GM12878 (cell line): ENCODE data around the gene PIK3R5. TPM values are rescaled to one million over a fixed set of nuclear protein-coding genes. Genes with fewer than 3 reads are reported as not detected.

Experiments used
- ATAC-seq: fragments of 200-7000 bp; cut with Tn5 transposase; 3 replicates; pipeline ENCODE4 v1.9.1; 2020; ENCODE audit warnings: mild to moderate bottlenecking, moderate library complexity
- BruUV-seq: library from RNA; stranded (reverse); fragments of 400-500 nt; replicated peaks from 2 replicates; lab custom pipeline; 2021; lab: Mats Ljungman, UMichigan
- CTCF ChIA-PET: fragments of 300-600 bp; sonication (Branson Sonifier 250); formaldehyde crosslinking; extraction: SDS; loops from one replicate; lab custom pipeline; 2021; ENCODE audit warnings: inconsistent platforms; lab: Yijun Ruan, JAX
- POLR2A ChIA-PET: fragments of 350-600 bp; formaldehyde crosslinking; extraction: SDS; loops from one replicate; lab custom pipeline; 2021; ENCODE audit warnings: inconsistent platforms; lab: Charles Lee
- RAD21 ChIA-PET: fragments of 300-600 bp; sonication (Branson Sonifier 250); formaldehyde crosslinking; loops from one replicate; lab custom pipeline; 2023; ENCODE audit warnings: antibody characterized with exemption; ENCODE audit not compliant: unreplicated experiment; lab: Charles Lee
- SMC1A ChIA-PET: fragments of 300-600 bp; sonication (Branson Sonifier 250); formaldehyde crosslinking; loops from one replicate; lab custom pipeline; 2023; ENCODE audit not compliant: unreplicated experiment, uncharacterized antibody; lab: Charles Lee
- DNase-seq: peaks from one replicate; pipeline ENCODE4 v3.0.0-alpha.2; 2011; ENCODE audit warnings: low read depth, low spot score
- FAIRE-seq: peaks from 3 replicates; lab custom pipeline; 2011; peaks lifted over from hg19 to GRCh38; lab: Jason Lieb, UNC
- H2AFZ ChIP-seq: 2 replicates; pipeline ENCODE4 v1.6.0; 2011; ENCODE audit warnings: low read depth, low read length, control low read depth; ENCODE audit not compliant: control insufficient read depth
- H3K27ac ChIP-seq: 2 replicates; pipeline ENCODE4 v1.5.1; 2011; ENCODE audit warnings: control low read depth; ENCODE audit not compliant: control insufficient read depth, insufficient read depth
- H3K27me3 ChIP-seq, 2 experiments: replicated peaks in 1 of 2; 2 replicates each; pipeline versions ENCODE4 v1.6.0 to v1.6.1; 2011; ENCODE audit warnings: low read length in 1 of 2; ENCODE audit not compliant: control insufficient read depth in 2 of 2, insufficient read depth in 2 of 2
- H3K36me3 ChIP-seq, 2 experiments: 2 replicates each; pipeline ENCODE4 v1.5.1; 2011; ENCODE audit warnings: low read length in 1 of 2; ENCODE audit not compliant: control insufficient read depth in 2 of 2, insufficient read depth in 2 of 2
- H3K4me1 ChIP-seq: 2 replicates; pipeline ENCODE4 v1.6.1; 2011; ENCODE audit warnings: mild to moderate bottlenecking, low read length, moderate library complexity, mixed read lengths; ENCODE audit not compliant: control insufficient read depth, insufficient read depth
- H3K4me2 ChIP-seq: 2 replicates; pipeline ENCODE4 v1.6.0; 2011; ENCODE audit warnings: control low read depth; ENCODE audit not compliant: control insufficient read depth, insufficient read depth
- H3K4me3 ChIP-seq: fragments of 200-600 bp; sonication (generic); 2 replicates; pipeline ENCODE4 v1.5.1; 2016
- H3K79me2 ChIP-seq: 2 replicates; pipeline ENCODE4 v1.6.0; 2011; ENCODE audit warnings: low read length; ENCODE audit not compliant: control insufficient read depth, insufficient read depth
- H3K9ac ChIP-seq: 2 replicates; pipeline ENCODE4 v1.8.0; 2011; ENCODE audit warnings: low read length, control low read depth, mixed read lengths; ENCODE audit not compliant: control insufficient read depth, insufficient read depth
- H3K9me3 ChIP-seq: replicated peaks from 3 replicates; pipeline ENCODE4 v1.5.1; 2011; ENCODE audit warnings: mild to moderate bottlenecking, low read length; ENCODE audit not compliant: control insufficient read depth, insufficient read depth
- H4K20me1 ChIP-seq: 2 replicates; pipeline ENCODE4 v1.6.0; 2011; ENCODE audit not compliant: control insufficient read depth, insufficient read depth
- CBX3 ChIP-seq: fragments of 200-600 bp; sonication (generic); IDR thresholded peaks from 2 replicates; pipeline ENCODE4 v1.6.1; 2016; ENCODE audit warnings: low read depth, borderline replicate concordance
- PKNOX1 ChIP-seq: fragments of 450-650 bp; IDR thresholded peaks from 2 replicates; pipeline ENCODE4 v1.6.1; 2016; ENCODE audit warnings: mild to moderate bottlenecking
- REST ChIP-seq: IDR thresholded peaks from 2 replicates; pipeline ENCODE4 v1.6.1; 2012; ENCODE audit warnings: mild to moderate bottlenecking, low read depth, low read length
- TCF3 ChIP-seq: IDR thresholded peaks from 2 replicates; pipeline ENCODE4 v1.6.1; 2012; ENCODE audit warnings: low read depth, mild to moderate bottlenecking, low read length, borderline replicate concordance; ENCODE audit not compliant: insufficient read depth
- WGBS: methylation state at CpG from one replicate; pipeline ENCODE4 v1.1.6; 2016; ENCODE audit warnings: low lambda C conversion rate; ENCODE audit not compliant: insufficient replicate concordance, insufficient coverage; ENCODE audit errors: missing lambda C conversion rate; 5-methylcytosine and 5-hydroxymethylcytosine counted together
- in situ Hi-C: fragments of 300-500 bp; cut with MboI; formaldehyde crosslinking; loops from 9 replicates; pipeline ENCODE4 v1.14.3; 2018; ENCODE audit warnings: mixed read lengths
- intact Hi-C: fragments of 100-400 bp; cut with micrococcal nuclease; formaldehyde crosslinking; loops from one replicate; pipeline ENCODE4 v1.14.2; 2022; ENCODE audit not compliant: unreplicated experiment
- polyA plus RNA-seq, 11 experiments: library from polyadenylated mRNA; depleted of rRNA in 4 of 11; unstranded in 6 of 11; stranded (reverse) in 5 of 11; fragments of >200 nt; fragmentation: Nextera tagmentation in 4 of 11; fragmentation: Illumina TruSeq in 1 of 11; extraction: Ambion mirVana in 4 of 11; extraction: Trizol in 1 of 11; gene quantifications; 1 replicate in 1 of 11; 2 replicates in 10 of 11; pipeline versions ENCODE4 v1.2.1 to v1.2.3, GENCODE V29; 2011 to 2016; ENCODE audit warnings: inconsistent platforms in 2 of 11, missing spikeins in 2 of 11, low read depth in 1 of 11
- total RNA-seq, 4 experiments: library from RNA; depleted of rRNA in 3 of 4; stranded (reverse); fragments of >200 nt in 3 of 4; fragmentation: Illumina TruSeq in 1 of 4; extraction: Trizol in 1 of 4; gene quantifications; 2 replicates each; pipeline versions ENCODE4 v1.2.1 to v1.2.3, GENCODE V29; 2013 to 2021

Gene PIK3R5
- total and polyA plus RNA-seq, 10 of the 15 experiments (the other 5 are each of a cell fraction or from before 2014, with no cell fraction given): 9.5 to 50.8 (median 35.5) TPM

GRCh38 chr17:8865811-8866210 lies 99.7 kb downstream of the PIK3R5 start:
- ChIA-PET RAD21 (interaction anchor here (1.0 to 7.2 kb wide), 13 partner anchors 10 to 93 kb away, joined by 3 to 115 read pairs (median 5); no protein-coding TSS in a partner anchor), CTCF (interaction anchor here (0.5 to 7.9 kb wide), 9 partner anchors 8 to 99 kb away, joined by 3 to 100 read pairs (median 4); partner anchors contain the start of gene PIK3R5), SMC1A (interaction anchor here (0.7 to 10.6 kb wide), 13 partner anchors 10 to 739 kb away, joined by 3 to 132 read pairs (median 9); no protein-coding TSS in a partner anchor), POLR2A (interaction anchor here (0.6 to 3.3 kb wide), 15 partner anchors 9 to 669 kb away, joined by 3 to 21 read pairs (median 5); no protein-coding TSS in a partner anchor)
- no peak for FAIRE-seq
- Histone ChIP-seq H3K4me1 (peaks cover 30% of the 10 kb centered on the region), H4K20me1 (no peaks in the 10 kb centered on the region), H2AFZ (no peak overlapping the region), H3K27ac (peak overlapping the region; percentile 88), H3K9ac (peak overlapping the region; percentile 92), H3K4me2 (peak overlapping the region; percentile 90), H3K4me3 (peak overlapping the region; percentile 99), H3K27me3 (no peaks in the 10 kb centered on the region), H3K79me2 (peaks cover 75% of the 10 kb centered on the region), H3K9me3 (no peaks in the 10 kb centered on the region; the same call in 2 of the 3 replicates), H3K36me3 (peaks cover 2 to 12% of the 10 kb centered on the region in 2 experiments; a peak in 3 of 4 replicates)
- DNase-seq: no peak
- no TSS peak for BruUV-seq
- TF ChIP-seq CBX3: no peak
- 0 out of 2 replicates have a peak, but pooled peaks have one; percentile 1 for TF ChIP-seq PKNOX1
- no peak for TF ChIP-seq TCF3
- no peak for TF ChIP-seq REST
- in situ Hi-C loops: no loop called here
- no peak for ATAC-seq
- intact Hi-C loops: no loop called here
- 44% methylated on average over 7 of the region's 7 CpGs for WGBS
